CD4-positive, alpha-beta T cell treated with Interleukin-6 for 4 hours (primary cell): Measurements from ENCODE around the gene TXLNG.
A peak's percentile ranks its signal among the peaks of the same experiment; 100 is the strongest.
"Not testable (repeated sequence)": the region's sequence is repeated elsewhere in the genome, so short reads cannot be mapped to it uniquely, and the experiment has no call there.

Experiments used
- DNase-seq: peaks from one replicate; pipeline ENCODE4 v3.0.0-alpha.2; 2020; ENCODE audit warnings: mixed read lengths

The TXLNG gene

DNA sequence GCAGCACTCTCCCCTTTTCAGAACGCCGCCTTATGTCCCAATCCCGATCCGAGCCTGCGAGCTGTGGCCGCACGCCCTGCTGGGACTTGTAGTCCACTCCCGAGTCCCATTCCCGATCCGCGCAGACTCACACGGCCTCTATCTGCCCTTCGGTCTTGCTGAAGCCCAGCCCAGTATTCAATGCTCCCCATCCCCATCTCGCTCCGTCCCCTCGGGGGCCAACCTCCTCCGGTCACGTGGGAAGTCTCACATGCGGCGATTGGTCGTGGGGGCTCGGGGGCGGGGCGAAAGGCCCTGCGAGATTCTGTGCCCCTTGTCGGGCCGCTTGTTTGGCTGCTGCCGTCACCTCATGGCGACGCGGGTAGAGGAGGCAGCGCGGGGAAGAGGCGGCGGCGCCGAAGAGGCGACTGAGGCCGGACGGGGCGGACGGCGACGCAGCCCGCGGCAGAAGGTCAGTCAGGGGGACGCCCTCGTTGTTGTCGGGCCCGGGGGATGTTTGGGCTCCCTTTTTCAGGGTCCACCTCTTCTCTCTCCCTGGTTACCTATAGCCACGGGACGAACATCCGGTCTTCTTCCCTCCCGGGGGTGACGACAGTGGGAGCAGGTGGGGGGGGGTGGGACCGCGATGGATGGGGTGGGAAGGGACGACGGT, at the start of gene TXLNG:
Gene TXLNG, plus strand, starts transcription at position 328 of the 652 bp plus-strand sequence. Its CDS starts 22 bp downstream, at position 350.
- peak; percentile 98 for DNase-seq

- no peak for DNase-seq
Observed at GRCh38 chrX:16737024-16737423, 49.2 kb upstream of the TXLNG start.

GRCh38 chrX:16739574-16739973, 46.7 kb upstream of the TXLNG start:
- no peak for DNase-seq

GRCh38 chrX:16743604-16744325, 42.5 kb upstream of the TXLNG start:
- no peak for DNase-seq

DNA sequence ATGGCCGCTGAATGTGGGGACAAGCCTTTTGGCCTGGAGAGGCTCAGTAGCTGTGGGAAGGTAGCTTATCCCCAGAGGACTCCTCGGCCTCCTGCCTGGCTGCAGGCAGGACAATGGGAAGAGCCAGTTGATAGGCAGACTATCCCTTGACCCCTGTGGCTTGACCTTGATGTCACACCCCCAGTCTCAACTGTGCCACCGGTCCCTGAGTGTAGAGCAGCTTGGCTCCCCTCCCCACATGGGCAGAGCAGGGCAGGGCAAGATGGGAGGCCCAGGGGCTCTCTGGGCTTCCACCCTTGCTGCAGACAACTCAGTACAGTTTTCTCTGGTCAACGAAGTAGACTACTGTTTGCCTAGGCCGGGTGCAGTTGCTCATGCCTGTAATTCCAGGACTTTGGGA, 41.2 kb upstream of the TXLNG start:
- no peak for DNase-seq

GRCh38 chrX:16745659-16746058, 40.6 kb upstream of the TXLNG start:
- DNase-seq = no peak

DNA sequence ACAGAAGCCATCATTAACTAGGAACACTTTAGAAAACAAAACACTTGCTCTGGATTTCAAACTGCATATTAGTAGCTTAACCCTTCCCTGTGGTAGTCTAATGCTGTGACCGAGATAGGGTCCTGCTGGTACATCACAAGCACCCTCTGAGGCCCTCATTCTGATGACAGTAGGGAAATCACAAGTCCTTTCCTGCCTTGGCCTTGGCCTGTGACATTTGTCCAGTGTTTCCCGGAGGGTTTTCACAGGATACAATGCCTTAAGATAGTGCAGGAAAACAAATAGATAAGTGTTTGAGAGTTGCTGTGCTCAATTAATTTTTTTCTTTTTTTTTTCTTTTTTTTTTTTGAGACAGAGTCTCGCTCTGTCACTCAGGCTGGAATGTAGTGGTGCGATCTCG, 37.8 kb upstream of the TXLNG start:
- DNase-seq = no peak

GRCh38 chrX:16750136-16750535, 36.1 kb upstream of the TXLNG start:
- no peak for DNase-seq

DNA sequence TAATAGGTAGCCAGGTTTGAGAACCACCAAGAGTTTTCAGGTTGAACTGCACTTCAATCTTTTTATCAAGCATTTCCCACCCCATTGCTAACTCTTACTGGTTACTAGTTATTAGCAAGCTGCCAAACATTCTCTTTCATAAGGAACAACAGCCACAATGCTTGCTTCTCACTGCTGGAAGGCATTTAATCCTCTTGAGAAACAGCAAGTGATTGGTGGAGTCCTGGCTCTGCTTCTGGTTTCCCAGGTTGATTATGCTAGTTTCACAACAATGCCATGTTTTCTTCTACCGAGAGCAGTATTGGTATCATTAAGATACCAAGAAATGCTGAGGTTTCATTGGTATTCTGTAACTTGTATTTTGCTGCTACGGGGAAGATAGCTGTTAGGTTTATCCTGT, 32.2 kb upstream of the TXLNG start:
- no peak for DNase-seq

DNA sequence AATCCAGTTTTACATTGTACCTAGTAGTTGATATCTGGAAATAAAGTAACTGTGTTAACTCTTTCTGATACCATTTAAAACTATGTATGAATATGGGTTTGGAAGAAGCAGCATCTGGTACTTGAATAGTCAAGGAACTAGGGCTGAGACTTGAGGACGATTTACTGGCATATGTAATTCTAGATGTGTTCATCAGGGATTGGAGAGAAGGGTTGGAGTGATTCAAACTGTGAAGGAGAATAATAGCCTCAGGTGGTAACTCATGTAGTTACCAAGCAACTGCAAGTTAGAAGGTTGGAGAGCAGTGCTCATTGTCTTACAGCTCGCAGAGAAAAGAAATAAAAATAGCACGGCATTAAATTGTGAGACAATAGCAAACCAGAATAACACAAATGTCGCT, 29.5 kb upstream of the TXLNG start:
- no peak for DNase-seq

DNA sequence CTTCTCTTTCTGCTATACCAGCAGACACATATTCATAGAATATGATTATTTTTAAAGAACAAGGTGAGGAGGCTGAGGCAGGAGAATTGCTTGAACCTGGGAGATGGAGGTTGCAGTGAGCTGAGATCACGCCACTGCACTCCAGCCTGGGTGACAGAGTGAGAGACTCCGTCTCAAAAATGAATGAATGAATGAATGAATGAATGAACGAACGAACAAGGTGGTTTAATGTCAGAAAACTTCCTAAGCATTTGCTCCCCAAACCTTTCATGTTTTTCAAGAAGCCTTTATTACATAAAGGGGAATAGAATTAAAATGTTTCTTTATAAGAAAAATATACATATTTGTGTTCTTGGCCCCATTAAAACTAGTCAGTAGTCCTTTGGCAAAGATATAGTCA, 24.8 kb upstream of the TXLNG start:
- DNase-seq = not testable (repeated sequence)

DNA sequence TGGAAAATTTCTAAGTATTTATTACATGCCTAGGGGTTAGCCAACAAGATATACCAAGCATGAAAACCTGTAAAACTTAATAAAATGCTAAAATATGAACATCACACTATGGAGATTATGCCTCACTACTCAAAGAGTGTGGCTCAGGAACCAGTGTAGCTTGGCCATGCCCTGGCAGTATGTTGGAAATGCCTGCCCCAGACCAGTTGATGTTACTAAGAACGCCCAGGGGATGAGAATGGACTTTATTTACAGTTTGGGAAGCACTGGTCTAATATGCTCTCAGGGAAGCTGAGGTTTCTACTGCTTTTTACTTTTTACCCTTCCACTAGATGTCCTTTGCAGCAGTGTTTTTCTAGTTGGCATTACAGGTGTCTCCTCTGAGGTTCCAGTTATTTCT, 23.7 kb upstream of the TXLNG start:
- no peak for DNase-seq

- no peak for DNase-seq
Observed at GRCh38 chrX:16765594-16765993, 20.7 kb upstream of the TXLNG start.

- DNase-seq = no peak
Observed at GRCh38 chrX:16770970-16771482, 15.2 kb upstream of the TXLNG start.

DNA sequence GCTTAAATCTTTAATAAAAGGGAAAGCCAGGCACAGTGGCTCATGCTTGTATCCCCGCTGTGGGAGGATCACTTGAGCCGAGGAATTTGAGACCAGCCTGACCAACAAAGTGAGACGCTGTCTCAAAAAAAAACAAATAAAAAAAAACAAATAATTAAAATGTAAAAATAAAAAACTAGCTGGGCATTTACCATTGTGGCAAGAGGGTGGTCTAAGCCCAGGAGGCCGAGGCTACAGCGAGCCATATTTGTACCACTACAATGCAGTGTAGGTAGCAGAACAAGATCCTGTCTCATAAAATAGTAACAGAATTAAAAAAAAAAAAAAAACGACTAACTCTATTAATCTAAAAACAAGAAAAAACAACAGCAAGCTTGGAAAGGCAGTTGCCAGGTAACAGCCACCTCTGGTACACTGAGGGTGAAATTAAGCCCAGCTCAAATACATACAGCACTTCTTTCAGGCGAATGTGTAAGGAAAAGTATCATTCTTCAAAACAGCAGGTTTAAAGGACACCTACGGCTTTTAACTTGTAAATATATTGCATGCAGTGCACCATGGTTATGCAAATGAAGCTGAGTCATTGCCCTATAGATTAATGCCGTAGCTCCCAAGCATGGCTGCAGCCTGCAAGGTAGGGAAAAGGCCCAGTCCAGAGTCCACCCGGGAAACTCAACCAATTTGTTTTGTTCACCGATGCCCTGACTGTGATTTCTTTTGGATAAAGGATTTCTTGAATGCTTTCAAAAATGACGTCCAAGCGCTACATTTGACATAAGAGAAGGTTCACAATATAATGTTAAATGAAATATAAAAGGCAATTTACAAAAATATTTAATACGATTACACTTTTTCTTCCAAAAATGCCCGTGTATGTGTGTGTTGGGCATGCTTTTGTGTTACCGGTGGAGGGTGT, 14.5 kb upstream of the TXLNG start:
- DNase-seq = no peak

GRCh38 chrX:16772460-16772859, 13.8 kb upstream of the TXLNG start:
- DNase-seq = no peak

- DNase-seq = no peak
Observed at GRCh38 chrX:16774746-16775145, 11.5 kb upstream of the TXLNG start.

- no peak for DNase-seq
Observed at GRCh38 chrX:16778545-16778944, 7.7 kb upstream of the TXLNG start.

DNA sequence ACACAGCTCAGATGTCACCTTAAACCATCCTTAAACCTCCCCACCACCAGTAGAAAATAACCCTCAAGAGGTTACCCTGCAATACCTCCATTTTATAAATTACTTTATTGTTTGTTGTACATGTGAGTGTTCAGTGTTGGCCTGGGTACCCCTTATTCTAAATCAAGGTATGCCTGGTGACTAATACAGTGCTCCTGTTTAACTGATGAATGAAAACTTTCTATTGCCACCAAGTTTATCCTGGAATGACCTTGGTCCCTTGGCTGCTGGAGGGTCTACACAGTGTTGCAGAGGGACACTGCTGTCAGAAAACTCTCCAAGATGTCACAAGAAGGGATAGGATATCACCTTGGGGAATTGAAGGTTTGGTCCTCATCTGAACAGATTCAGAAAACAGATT, 7.3 kb upstream of the TXLNG start:
- no peak for DNase-seq

DNA sequence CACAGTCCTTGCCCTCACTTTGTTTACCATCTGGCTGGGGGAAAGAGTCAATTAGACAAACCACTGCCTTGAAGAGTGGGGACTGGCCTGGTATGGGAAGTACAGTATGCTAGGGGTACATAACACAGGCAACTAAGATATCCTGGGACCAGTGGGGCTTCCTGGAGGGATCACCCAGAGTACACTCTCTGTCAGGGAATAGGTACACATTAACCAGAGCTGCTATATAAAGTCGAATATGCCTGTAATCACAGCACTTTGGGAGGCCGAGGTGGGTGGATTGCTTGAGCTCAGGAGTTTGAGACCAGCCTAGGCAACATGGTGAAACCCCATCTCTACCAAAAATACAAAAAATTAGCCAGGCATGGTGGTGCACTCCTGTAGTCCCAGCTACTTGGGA, 6.5 kb upstream of the TXLNG start:
- not testable (repeated sequence) for DNase-seq

DNA sequence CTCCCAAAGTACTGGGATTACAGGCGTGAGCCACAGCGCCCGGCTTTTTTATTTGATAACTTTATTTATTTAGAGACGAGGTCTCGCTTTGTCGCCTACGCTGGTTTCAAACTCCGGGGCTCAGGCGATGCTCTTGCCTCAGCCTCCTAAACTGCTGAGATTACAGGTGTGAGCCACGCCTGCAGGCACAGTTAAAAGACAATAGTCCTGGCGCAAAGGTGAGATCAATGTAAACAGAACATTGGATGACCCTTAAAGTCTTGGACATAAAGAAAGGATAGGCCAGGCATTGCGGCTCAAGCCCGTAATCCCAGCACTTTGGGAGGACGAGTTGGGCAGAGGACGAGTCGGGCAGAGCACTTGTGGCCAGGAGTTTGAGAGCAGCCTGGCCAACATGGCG, 2.8 kb upstream of the TXLNG start:
- DNase-seq = no peak

- DNase-seq = not testable (repeated sequence)
Observed at GRCh38 chrX:16784440-16784839, 1.8 kb upstream of the TXLNG start.
